A673 (cell line): ENCODE results near the gene CYTH1. TPM values are rescaled to one million over a fixed set of nuclear protein-coding genes. Genes with fewer than 3 reads are reported as not detected.

Source experiments
- BruUV-seq: library from RNA; stranded (reverse); fragments of 400-500 nt; replicated peaks from 2 replicates; lab custom pipeline; 2021; lab: Mats Ljungman, UMichigan
- CTCF ChIA-PET: fragments of 300-600 bp; sonication (Branson Sonifier 250); formaldehyde crosslinking; loops from one replicate; lab custom pipeline; 2022; ENCODE audit warnings: antibody characterized with exemption; lab: Charles Lee
- POLR2A ChIA-PET: fragments of 300-600 bp; sonication (Branson Sonifier 250); formaldehyde crosslinking; loops from one replicate; lab custom pipeline; 2022; ENCODE audit warnings: antibody characterized with exemption; ENCODE audit not compliant: low non-redundant PET; lab: Charles Lee
- DNase-seq: peaks from one replicate; pipeline ENCODE4 v3.0.0-alpha.2; 2015; ENCODE audit warnings: low spot score
- H3K27ac ChIP-seq: fragments of 200-600 bp; sonication (generic); 2 replicates; pipeline ENCODE4 v1.5.1; 2016; ENCODE audit warnings: mixed run types, low read depth, mild to moderate bottlenecking, mixed read lengths, antibody characterized with exemption, low read length; ENCODE audit not compliant: poor library complexity, severe bottlenecking
- H3K27me3 ChIP-seq: fragments of 200-600 bp; sonication (generic); replicated peaks from 2 replicates; pipeline ENCODE4 v1.6.1; 2017; ENCODE audit warnings: mixed run types, low read depth, mild to moderate bottlenecking, mixed read lengths, antibody characterized with exemption, low read length; ENCODE audit not compliant: insufficient read depth, poor library complexity
- H3K36me3 ChIP-seq: fragments of 200-600 bp; sonication (generic); 2 replicates; pipeline ENCODE4 v1.6.1; 2016; ENCODE audit warnings: mixed run types, mild to moderate bottlenecking, mixed read lengths, antibody characterized with exemption, low read length; ENCODE audit not compliant: insufficient read depth, poor library complexity, severe bottlenecking
- H3K4me1 ChIP-seq: fragments of 200-600 bp; sonication (generic); 2 replicates; pipeline ENCODE4 v1.6.1; 2017; ENCODE audit warnings: mixed run types, mild to moderate bottlenecking, mixed read lengths, antibody characterized with exemption, low read length; ENCODE audit not compliant: insufficient read depth, poor library complexity, severe bottlenecking
- H3K4me3 ChIP-seq: fragments of 200-600 bp; sonication (generic); 2 replicates; pipeline ENCODE4 v1.5.1; 2016; ENCODE audit warnings: low read depth, mixed run types, mild to moderate bottlenecking, mixed read lengths, low read length; ENCODE audit not compliant: poor library complexity, severe bottlenecking
- H3K9me3 ChIP-seq: fragments of 200-600 bp; sonication (generic); 2 replicates; pipeline ENCODE4 v1.6.1; 2016; ENCODE audit warnings: mixed run types, low read depth, mild to moderate bottlenecking, mixed read lengths, antibody characterized with exemption, low read length; ENCODE audit not compliant: poor library complexity, severe bottlenecking
- CTCF ChIP-seq: fragments of 300-800, 200-600 bp; sonication (generic); conservative IDR thresholded peaks from 2 replicates; pipeline ENCODE4 v1.5.1; 2017; ENCODE audit warnings: low read depth, mild to moderate bottlenecking, antibody characterized with exemption, low read length, moderate library complexity, mixed read lengths
- EZH2 ChIP-seq: fragments of 200-600 bp; sonication (generic); IDR thresholded peaks from 2 replicates; pipeline ENCODE4 v1.6.1; 2017; ENCODE audit warnings: borderline replicate concordance, low read depth, mild to moderate bottlenecking, mixed read lengths, antibody characterized with exemption, low read length; ENCODE audit not compliant: poor library complexity, severe bottlenecking
- intact Hi-C: fragments of 100-400 bp; cut with micrococcal nuclease; formaldehyde crosslinking; loops from one replicate; pipeline ENCODE4 v1.10.0; 2022; ENCODE audit not compliant: unreplicated experiment
- total RNA-seq: library from RNA; stranded (reverse); gene quantifications from 2 replicates; pipeline ENCODE4 v1.2.3, GENCODE V29; 2021

Gene CYTH1
- total RNA-seq, 1 experiment from 2014 or later: 17.9 TPM

GRCh38 chr17:78648293-78648692 lies 133.8 kb downstream of the CYTH1 start:
- Histone ChIP-seq H3K36me3 (no peaks in the 10 kb centered on the region), H3K4me3 (no peak overlapping the region), H3K9me3 (no peaks in the 10 kb centered on the region), H3K27ac (no peak overlapping the region), H3K4me1 (no peaks in the 10 kb centered on the region), H3K27me3 (no peaks in the 10 kb centered on the region)
- no peak for DNase-seq
- intact Hi-C loops: no loop called here
- ChIA-PET CTCF (no interaction called here), POLR2A (no interaction called here)
- TF ChIP-seq CTCF (no peak), EZH2 (no peak)
- no TSS peak for BruUV-seq

- Histone ChIP-seq H3K27me3 (no peaks in the 10 kb centered on the region), H3K27ac (no peak overlapping the region), H3K4me3 (no peak overlapping the region), H3K4me1 (no peaks in the 10 kb centered on the region), H3K9me3 (no peaks in the 10 kb centered on the region), H3K36me3 (no peaks in the 10 kb centered on the region)
- no TSS peak for BruUV-seq
- intact Hi-C loops: no loop called here
- TF ChIP-seq EZH2 (no peak), CTCF (no peak)
- ChIA-PET CTCF (no interaction called here), POLR2A (no interaction called here)
- no peak for DNase-seq
Observed at GRCh38 chr17:78647032-78647431, 135.0 kb downstream of the CYTH1 start.

- H3K27me3 ChIP-seq: no peaks in the 10 kb centered on the region
- BruUV-seq: no TSS peak
- TF ChIP-seq CTCF (no peak), EZH2 (no peak)
- intact Hi-C loops: no loop called here
- H3K27ac ChIP-seq: no peak overlapping the region
- no peaks in the 10 kb centered on the region for H3K9me3 ChIP-seq
- no peaks in the 10 kb centered on the region for H3K4me1 ChIP-seq
- ChIA-PET POLR2A (no interaction called here), CTCF (no interaction called here)
- peak; percentile 18 for DNase-seq
- H3K36me3 ChIP-seq: no peaks in the 10 kb centered on the region
- H3K4me3 ChIP-seq: no peak overlapping the region
Observed at GRCh38 chr17:78645421-78646295, 136.4 kb downstream of the CYTH1 start.
